ENCODE data around the gene AMACR. TPM values are rescaled to one million over a fixed set of nuclear protein-coding genes. Genes with fewer than 3 reads are reported as not detected.

AMACR gene
- total and polyA plus RNA-seq, 2 of the 13 experiments (the other 11 are each of a cell fraction or from before 2014, with no cell fraction given), result 8.9 to 19.7 TPM

DNA sequence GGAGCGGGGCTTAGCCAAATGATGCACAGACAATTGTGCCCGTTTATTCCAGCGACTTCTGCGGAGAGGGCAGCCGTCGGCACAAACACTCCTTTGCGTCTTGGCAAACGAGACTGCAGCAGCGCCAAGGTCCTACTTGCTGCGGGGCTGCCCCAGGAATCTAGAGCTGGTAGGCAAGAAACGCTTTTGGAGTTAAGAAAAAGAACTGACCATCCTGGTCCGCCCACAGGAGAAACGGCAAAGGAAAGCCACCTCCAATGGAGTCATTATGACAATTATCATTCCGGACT, 69.4 kb downstream of the AMACR start:
- in situ Hi-C loops (cut with HindIII; ENCODE audit: extremely low pct_ligation_motif_present, low pct_unique_long_range_greater_than_20kb) (loop anchor here (5.0 to 10.0 kb wide), 2 partner anchors 354 to 501 kb away; no protein-coding TSS in a partner anchor), intact Hi-C loops (cut with micrococcal nuclease; ENCODE audit: unreplicated experiment) (loop anchor here (10.0 kb wide), 1 partner anchor 124 kb away; no protein-coding TSS in a partner anchor)
- Histone ChIP-seq H3K27me3 (ENCODE audit: control insufficient read depth in 1 of 2, insufficient read depth in 2 of 2, low read length in 2 of 2) (peaks cover 1 to 15% of the 10 kb centered on the region in 2 experiments; a peak in 3 of 5 replicates), H3K79me2 (ENCODE audit: insufficient read depth, low read length) (no peaks in the 10 kb centered on the region), H2AFZ (ENCODE audit: low read length) (no peak overlapping the region), H3K4me1 (ENCODE audit: insufficient read depth, low read length) (no peaks in the 10 kb centered on the region), H3K4me3 (replicated peaks in 1 of 3; ENCODE audit: insufficient read depth in 1 of 3, low read depth in 2 of 3, low read length in 3 of 3) (no peak overlapping the region), H4K20me1 (ENCODE audit: insufficient read depth, low read length) (no peaks in the 10 kb centered on the region), H3K36me3 (replicated peaks in 1 of 2; ENCODE audit: control insufficient read depth in 1 of 2, insufficient read depth in 2 of 2, low read length in 2 of 2) (no peaks in the 10 kb centered on the region), H3K9ac (ENCODE audit: insufficient read depth, low read depth, low read length) (no peak overlapping the region), H3K9me3 (ENCODE audit: low read length) (no peaks in the 10 kb centered on the region), H3K27ac (ENCODE audit: extremely low read length, insufficient read depth, low read length) (no peak overlapping the region), H3K4me2 (ENCODE audit: low read depth, low read length) (no peak overlapping the region)
- DNase-seq (ENCODE audit: low spot score), result no peak
- ATAC-seq, result no peak
- TF ChIP-seq, protein P1, sequence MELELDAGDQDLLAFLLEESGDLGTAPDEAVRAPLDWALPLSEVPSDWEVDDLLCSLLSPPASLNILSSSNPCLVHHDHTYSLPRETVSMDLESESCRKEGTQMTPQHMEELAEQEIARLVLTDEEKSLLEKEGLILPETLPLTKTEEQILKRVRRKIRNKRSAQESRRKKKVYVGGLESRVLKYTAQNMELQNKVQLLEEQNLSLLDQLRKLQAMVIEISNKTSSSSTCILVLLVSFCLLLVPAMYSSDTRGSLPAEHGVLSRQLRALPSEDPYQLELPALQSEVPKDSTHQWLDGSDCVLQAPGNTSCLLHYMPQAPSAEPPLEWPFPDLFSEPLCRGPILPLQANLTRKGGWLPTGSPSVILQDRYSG (CRISPR knock-in tag; IDR thresholded peaks at IDR 0.05), result no peak
- no peak for TF ChIP-seq ZNF354B (CRISPR knock-in tag; IDR thresholded peaks at IDR 0.05)
- no TSS peak for BruUV-seq (replicated peaks)
- POLR2A ChIA-PET, result no interaction called here
- CTCF ChIA-PET (ENCODE audit: low intra/inter-chr PET ratio, low total read pairs), result no interaction called here
- 32% methylated on average over 13 of the region's 14 CpGs for WGBS (ENCODE audit: low lambda C conversion rate)
- FAIRE-seq, result no peak

DNA sequence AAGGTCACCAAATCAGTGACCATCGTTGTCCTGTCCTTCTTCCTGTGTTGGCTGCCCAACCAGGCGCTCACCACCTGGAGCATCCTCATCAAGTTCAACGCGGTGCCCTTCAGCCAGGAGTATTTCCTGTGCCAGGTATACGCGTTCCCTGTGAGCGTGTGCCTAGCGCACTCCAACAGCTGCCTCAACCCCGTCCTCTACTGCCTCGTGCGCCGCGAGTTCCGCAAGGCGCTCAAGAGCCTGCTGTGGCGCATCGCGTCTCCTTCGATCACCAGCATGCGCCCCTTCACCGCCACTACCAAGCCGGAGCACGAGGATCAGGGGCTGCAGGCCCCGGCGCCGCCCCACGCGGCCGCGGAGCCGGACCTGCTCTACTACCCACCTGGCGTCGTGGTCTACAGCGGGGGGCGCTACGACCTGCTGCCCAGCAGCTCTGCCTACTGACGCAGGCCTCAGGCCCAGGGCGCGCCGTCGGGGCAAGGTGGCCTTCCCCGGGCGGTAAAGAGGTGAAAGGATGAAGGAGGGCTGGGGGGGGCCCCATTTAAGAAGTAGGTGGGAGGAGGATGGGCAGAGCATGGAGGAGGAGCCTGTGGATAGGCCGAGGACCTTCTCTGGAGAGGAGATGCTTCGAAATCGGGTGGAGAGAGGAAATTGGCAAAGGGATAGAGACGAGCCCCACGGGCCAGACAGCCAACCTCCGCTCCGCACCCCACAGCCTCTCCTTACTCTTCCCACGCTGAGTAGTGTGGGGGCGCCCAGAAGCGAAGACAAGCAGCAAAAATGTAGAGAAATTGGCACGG, 69.9 kb downstream of the AMACR start:
- Histone ChIP-seq H3K79me2 (ENCODE audit: insufficient read depth, low read length) (no peaks in the 10 kb centered on the region), H3K36me3 (replicated peaks in 1 of 2; ENCODE audit: control insufficient read depth in 1 of 2, insufficient read depth in 2 of 2, low read length in 2 of 2) (no peaks in the 10 kb centered on the region), H3K4me2 (ENCODE audit: low read depth, low read length) (no peak overlapping the region), H3K27ac (ENCODE audit: extremely low read length, insufficient read depth, low read length) (no peak overlapping the region), H3K9me3 (ENCODE audit: low read length) (no peaks in the 10 kb centered on the region), H3K27me3 (ENCODE audit: control insufficient read depth in 1 of 2, insufficient read depth in 2 of 2, low read length in 2 of 2) (peaks cover 1 to 15% of the 10 kb centered on the region in 2 experiments; a peak in 3 of 5 replicates), H3K9ac (ENCODE audit: insufficient read depth, low read depth, low read length) (no peak overlapping the region), H3K4me1 (ENCODE audit: insufficient read depth, low read length) (no peaks in the 10 kb centered on the region), H2AFZ (ENCODE audit: low read length) (no peak overlapping the region), H4K20me1 (ENCODE audit: insufficient read depth, low read length) (no peaks in the 10 kb centered on the region), H3K4me3 (replicated peaks in 1 of 3; ENCODE audit: insufficient read depth in 1 of 3, low read depth in 2 of 3, low read length in 3 of 3) (no peak overlapping the region)
- no TSS peak for BruUV-seq (replicated peaks)
- in situ Hi-C loops (cut with HindIII; ENCODE audit: extremely low pct_ligation_motif_present, low pct_unique_long_range_greater_than_20kb) (loop anchor here (5.0 to 10.0 kb wide), 2 partner anchors 353 to 501 kb away; no protein-coding TSS in a partner anchor), intact Hi-C loops (cut with micrococcal nuclease; ENCODE audit: unreplicated experiment) (loop anchor here (10.0 kb wide), 1 partner anchor 123 kb away; no protein-coding TSS in a partner anchor)
- no peak for FAIRE-seq
- DNase-seq (ENCODE audit: low spot score), result no peak
- POLR2A ChIA-PET, result no interaction called here
- no peak for ATAC-seq
- 73% methylated on average over 52 of the region's 54 CpGs for WGBS (ENCODE audit: low lambda C conversion rate)
- TF ChIP-seq ZNF263 (CRISPR knock-in tag; IDR thresholded peaks at IDR 0.05) (no peak), REL (CRISPR knock-in tag; conservative IDR thresholded peaks at IDR 0.05) (no peak), PHF5A (CRISPR knock-in tag; IDR thresholded peaks at IDR 0.05; ENCODE audit: low read depth, unreplicated experiment) (no peak), LCORL (IDR thresholded peaks at IDR 0.05) (no peak), LCORL (CRISPR knock-in tag; IDR thresholded peaks at IDR 0.05) (no peak), XRCC5 (optimal IDR thresholded peaks at IDR 0.05; ENCODE audit: low read length) (no peak), ZNF75D (CRISPR knock-in tag; IDR thresholded peaks at IDR 0.05; ENCODE audit: borderline replicate concordance) (no peak), ZNF782 (CRISPR knock-in tag; IDR thresholded peaks at IDR 0.05; ENCODE audit: borderline replicate concordance) (no peak), CCAR2 (optimal IDR thresholded peaks at IDR 0.05; ENCODE audit: low read depth, low read length) (no peak)
- TF ChIP-seq, protein P2, sequence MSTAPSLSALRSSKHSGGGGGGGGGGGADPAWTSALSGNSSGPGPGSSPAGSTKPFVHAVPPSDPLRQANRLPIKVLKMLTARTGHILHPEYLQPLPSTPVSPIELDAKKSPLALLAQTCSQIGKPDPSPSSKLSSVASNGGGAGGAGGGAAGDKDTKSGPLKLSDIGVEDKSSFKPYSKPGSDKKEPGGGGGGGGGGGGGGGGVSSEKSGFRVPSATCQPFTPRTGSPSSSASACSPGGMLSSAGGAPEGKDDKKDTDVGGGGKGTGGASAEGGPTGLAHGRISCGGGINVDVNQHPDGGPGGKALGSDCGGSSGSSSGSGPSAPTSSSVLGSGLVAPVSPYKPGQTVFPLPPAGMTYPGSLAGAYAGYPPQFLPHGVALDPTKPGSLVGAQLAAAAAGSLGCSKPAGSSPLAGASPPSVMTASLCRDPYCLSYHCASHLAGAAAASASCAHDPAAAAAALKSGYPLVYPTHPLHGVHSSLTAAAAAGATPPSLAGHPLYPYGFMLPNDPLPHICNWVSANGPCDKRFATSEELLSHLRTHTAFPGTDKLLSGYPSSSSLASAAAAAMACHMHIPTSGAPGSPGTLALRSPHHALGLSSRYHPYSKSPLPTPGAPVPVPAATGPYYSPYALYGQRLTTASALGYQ (CRISPR knock-in tag; IDR thresholded peaks at IDR 0.05), result no peak
- TF ChIP-seq, protein P3, sequence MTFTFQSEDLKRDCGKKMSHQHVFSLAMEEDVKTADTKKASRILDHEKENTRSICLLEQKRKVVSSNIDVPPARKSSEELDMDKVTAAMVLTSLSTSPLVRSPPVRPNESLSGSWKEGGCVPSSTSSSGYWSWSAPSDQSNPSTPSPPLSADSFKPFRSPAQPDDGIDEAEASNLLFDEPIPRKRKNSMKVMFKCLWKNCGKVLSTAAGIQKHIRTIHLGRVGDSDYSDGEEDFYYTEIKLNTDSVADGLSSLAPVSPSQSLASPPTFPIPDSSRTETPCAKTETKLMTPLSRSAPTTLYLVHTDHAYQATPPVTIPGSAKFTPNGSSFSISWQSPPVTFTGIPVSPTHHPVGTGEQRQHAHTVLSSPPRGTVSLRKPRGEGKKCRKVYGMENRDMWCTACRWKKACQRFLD (CRISPR knock-in tag; IDR thresholded peaks at IDR 0.05; ENCODE audit: borderline replicate concordance), result no peak
- CTCF ChIA-PET (ENCODE audit: low intra/inter-chr PET ratio, low total read pairs), result no interaction called here
